Gastroesophageal sphincter (tissue), 3 donors: ENCODE data around the gene WDR6.

ENCODE experiments used
- EP300 ChIP-seq: sonication (generic); formaldehyde crosslinking; IDR thresholded peaks from one replicate; pipeline ENCODE4 v1.6.1; 2017; ENCODE audit warnings: antibody characterized with exemption, mild to moderate bottlenecking
- POLR2AphosphoS5 ChIP-seq: sonication (generic); formaldehyde crosslinking; IDR thresholded peaks from one replicate; pipeline ENCODE4 v1.6.1; 2017; ENCODE audit warnings: antibody characterized with exemption
- TF ChIP-seq, protein P1 (sequence below), 4 experiments: fragments of 200-600 bp in 2 of 4; fragments of 450-650 bp in 2 of 4; sonication (generic) in 1 of 4; IDR thresholded peaks; one replicate each; pipeline ENCODE4 v1.5.1; 2017 to 2019; ENCODE audit warnings: antibody characterized with exemption in 4 of 4, mild to moderate bottlenecking in 2 of 4, moderate library complexity in 2 of 4

DNA sequence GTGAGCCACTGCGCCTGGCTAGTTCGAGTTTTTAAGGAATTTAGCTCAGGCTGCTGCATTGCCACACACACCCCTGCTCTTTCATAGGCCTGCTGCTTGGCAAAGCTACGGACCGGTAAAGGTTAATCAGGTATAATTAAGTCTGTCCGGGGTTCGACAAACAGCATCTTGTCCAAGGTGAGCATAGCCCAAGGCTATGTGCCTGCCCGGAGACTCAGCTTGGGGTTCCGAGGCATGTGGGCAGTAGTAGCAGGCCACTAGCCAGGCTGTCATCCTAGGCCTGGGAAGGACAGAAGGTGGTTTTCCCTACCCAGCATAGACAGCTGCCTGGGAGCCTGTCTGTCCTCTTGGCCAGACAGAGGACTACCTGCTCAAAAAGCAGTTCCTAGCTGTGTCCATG is 10.6 kb upstream of the WDR6 start:
- TF ChIP-seq, protein P1, sequence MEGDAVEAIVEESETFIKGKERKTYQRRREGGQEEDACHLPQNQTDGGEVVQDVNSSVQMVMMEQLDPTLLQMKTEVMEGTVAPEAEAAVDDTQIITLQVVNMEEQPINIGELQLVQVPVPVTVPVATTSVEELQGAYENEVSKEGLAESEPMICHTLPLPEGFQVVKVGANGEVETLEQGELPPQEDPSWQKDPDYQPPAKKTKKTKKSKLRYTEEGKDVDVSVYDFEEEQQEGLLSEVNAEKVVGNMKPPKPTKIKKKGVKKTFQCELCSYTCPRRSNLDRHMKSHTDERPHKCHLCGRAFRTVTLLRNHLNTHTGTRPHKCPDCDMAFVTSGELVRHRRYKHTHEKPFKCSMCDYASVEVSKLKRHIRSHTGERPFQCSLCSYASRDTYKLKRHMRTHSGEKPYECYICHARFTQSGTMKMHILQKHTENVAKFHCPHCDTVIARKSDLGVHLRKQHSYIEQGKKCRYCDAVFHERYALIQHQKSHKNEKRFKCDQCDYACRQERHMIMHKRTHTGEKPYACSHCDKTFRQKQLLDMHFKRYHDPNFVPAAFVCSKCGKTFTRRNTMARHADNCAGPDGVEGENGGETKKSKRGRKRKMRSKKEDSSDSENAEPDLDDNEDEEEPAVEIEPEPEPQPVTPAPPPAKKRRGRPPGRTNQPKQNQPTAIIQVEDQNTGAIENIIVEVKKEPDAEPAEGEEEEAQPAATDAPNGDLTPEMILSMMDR (IDR thresholded peaks at IDR 0.05) = no peak
- TF ChIP-seq POLR2AphosphoS5 (no peak), EP300 (no peak)
